Mucosa of rectum (tissue), 2 donors: ENCODE data around the gene GBF1.

ENCODE experiments used
- H3K27ac ChIP-seq, 2 donors: one replicate each; pipeline ENCODE4 v1.7.0; 2013; ENCODE audit warnings: inconsistent platforms in 2 of 2, low read depth in 2 of 2, low read length in 2 of 2
- H3K27me3 ChIP-seq, 2 donors: one replicate each; pipeline ENCODE4 v1.7.0; 2013; ENCODE audit warnings: low read length in 2 of 2; ENCODE audit not compliant: control insufficient read depth in 2 of 2, insufficient read depth in 2 of 2
- H3K36me3 ChIP-seq, 2 donors: one replicate each; pipeline ENCODE4 v1.7.0; 2013; ENCODE audit warnings: low read length in 2 of 2; ENCODE audit not compliant: control insufficient read depth in 2 of 2, insufficient read depth in 2 of 2
- H3K4me1 ChIP-seq, 2 donors: one replicate each; pipeline ENCODE4 v1.7.0; 2013; ENCODE audit warnings: low read length in 2 of 2, mild to moderate bottlenecking in 1 of 2; ENCODE audit not compliant: control insufficient read depth in 2 of 2, insufficient read depth in 2 of 2
- H3K4me3 ChIP-seq, 2 donors: one replicate each; pipeline ENCODE4 v1.7.0; 2013; ENCODE audit warnings: low read length in 2 of 2
- H3K9ac ChIP-seq, 2 donors: one replicate each; pipeline ENCODE4 v1.7.0; 2013; ENCODE audit warnings: low read length in 2 of 2, low read depth in 1 of 2, mild to moderate bottlenecking in 1 of 2
- H3K9me3 ChIP-seq, 2 donors: one replicate each; pipeline ENCODE4 v1.7.0; 2013; ENCODE audit warnings: low read length in 2 of 2; ENCODE audit not compliant: control insufficient read depth in 2 of 2
- donor health status: healthy.
- donor health status: Normal muscosa, but diverticular disease.

Gene GBF1

DNA sequence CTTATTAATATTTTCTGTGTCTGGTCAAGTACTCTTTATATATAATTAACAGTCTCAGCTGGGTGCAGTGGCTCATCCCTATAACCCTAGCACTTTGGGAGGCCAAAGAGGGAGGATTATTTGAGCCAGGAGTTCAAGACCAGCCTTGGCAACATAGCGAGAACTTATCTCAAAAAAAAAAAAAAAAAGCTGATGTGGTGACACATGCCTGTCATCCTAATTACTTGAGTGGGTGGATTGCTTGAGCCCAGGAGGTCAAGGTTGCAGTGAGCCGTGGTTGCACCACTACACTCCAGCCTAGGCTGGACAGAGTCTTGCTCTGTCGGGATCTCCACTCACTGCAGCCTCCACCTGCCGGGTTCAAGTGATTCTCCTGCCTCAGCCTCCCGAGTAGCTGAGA is 26.0 kb upstream of the GBF1 start:
- Histone ChIP-seq H3K9me3 (no peaks in the 10 kb centered on the region), H3K36me3 (no peaks in the 10 kb centered on the region), H3K4me3 (no peak overlapping the region), H3K4me1 (no peaks in the 10 kb centered on the region), H3K27me3 (peaks cover 0 to 4% of the 10 kb centered on the region in 2 donors), H3K9ac (no peak overlapping the region), H3K27ac (no peak overlapping the region)

DNA sequence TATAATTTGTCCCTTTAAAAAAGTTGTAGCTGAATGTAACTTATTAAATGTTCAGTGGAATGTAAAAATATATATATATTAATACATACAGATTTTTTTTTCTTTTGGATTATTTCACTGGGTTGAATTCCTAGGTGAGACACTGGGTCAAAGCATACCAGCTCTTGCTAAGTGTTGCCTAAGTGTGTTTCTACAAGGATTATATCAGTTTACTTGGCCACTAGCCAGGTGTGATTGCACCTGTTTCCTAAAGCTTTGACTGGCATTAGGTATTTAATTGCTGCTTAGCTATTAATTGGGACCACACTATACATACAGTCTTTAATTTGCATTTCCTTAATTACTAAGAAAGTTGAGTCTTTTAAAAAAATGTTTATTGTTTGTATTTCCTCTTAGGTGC is 24.7 kb upstream of the GBF1 start:
- peaks cover under 1 to 2% of the 10 kb centered on the region in 2 donors for H3K4me1 ChIP-seq
- no peaks in the 10 kb centered on the region for H3K36me3 ChIP-seq
- no peak overlapping the region for H3K27ac ChIP-seq
- H3K9me3 ChIP-seq: no peaks in the 10 kb centered on the region
- peaks cover 0 to 4% of the 10 kb centered on the region in 2 donors for H3K27me3 ChIP-seq
- H3K9ac ChIP-seq: no peak overlapping the region
- H3K4me3 ChIP-seq: no peak overlapping the region

- no peak overlapping the region for H3K27ac ChIP-seq
- H3K36me3 ChIP-seq: no peaks in the 10 kb centered on the region
- no peak overlapping the region for H3K9ac ChIP-seq
- no peak overlapping the region for H3K4me3 ChIP-seq
- no peaks in the 10 kb centered on the region for H3K9me3 ChIP-seq
- peaks cover 8 to 11% of the 10 kb centered on the region in 2 donors for H3K4me1 ChIP-seq
- peaks cover 0 to 7% of the 10 kb centered on the region in 2 donors for H3K27me3 ChIP-seq
These were observed 22.5 kb upstream of the GBF1 start for GRCh38 chr10:102222797-102223196.

DNA sequence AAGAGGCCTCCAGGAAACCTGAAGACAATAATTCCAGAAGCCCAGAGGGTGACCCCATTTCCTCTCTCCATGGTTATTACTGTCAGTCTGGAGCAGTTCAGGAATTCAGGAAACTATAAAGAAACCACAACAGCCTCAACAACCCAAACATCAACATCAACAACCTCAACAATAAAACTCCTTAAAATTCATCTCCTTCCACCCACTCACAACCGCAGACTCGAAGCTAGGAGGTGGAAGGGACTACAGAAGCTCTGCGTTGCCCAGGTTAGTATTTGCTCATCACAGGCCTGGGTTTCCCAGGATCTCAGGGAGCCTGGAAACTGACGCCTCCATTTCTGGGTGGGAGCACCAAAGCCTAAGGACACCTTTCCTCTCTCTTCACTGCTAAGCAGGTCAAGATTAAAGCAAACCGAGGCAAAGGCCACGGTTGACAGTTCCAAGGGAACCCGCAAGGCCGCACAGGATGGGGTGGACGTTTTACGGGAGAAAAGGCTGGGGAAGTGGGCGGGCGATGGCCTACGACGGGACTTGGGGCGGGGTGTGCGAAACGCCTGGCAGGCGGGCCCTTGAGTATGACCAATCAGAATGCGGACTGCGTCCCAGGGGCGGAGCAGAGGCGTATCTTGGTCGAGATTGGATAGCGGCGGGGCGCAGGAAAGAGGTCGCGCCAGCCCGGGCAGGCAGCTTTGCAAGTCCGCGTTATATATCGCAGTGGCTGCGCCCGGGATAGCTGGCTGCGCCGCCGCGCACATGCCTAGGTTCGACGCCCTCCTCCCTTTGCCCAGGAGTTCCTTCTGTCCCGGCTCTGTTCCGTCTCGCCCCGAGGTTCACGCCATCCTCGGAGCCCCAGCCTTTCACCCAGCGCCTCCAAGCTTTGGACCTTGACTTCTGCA is 19.4 kb upstream of the GBF1 start, which contains the start of gene ELOVL3:
TSS of gene ELOVL3 (plus strand) at position 654 of the 896 bp plus-strand sequence. CDS start 250 bp downstream, outside the sequence.
- Histone ChIP-seq H3K36me3 (no peaks in the 10 kb centered on the region), H3K4me1 (peaks cover 18 to 22% of the 10 kb centered on the region in 2 donors), H3K27me3 (peaks cover 12 to 18% of the 10 kb centered on the region in 2 donors), H3K9ac (peak within 1 kb of the TSS; percentile 21 to 42), H3K9me3 (no peaks in the 10 kb centered on the region), H3K4me3 (peak within 1 kb of the TSS; percentile 61 to 74), H3K27ac (peak within 1 kb of the TSS; percentile 41 to 62)

DNA sequence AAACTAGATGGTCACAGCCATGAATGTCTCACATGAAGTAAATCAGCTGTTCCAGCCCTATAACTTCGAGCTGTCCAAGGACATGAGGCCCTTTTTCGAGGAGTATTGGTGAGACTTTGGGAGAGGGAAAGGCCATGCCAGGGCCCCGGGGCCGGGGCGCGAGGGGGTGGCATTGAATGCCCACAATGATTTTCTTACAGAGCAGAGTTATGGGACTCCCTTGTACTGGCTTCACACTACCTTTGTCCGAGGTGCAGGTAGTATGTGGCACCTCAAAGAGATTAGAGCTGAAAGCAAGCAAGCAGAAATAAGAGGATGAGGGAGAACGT is 18.8 kb upstream of the GBF1 start:
- Histone ChIP-seq H3K4me1 (peaks cover 23 to 25% of the 10 kb centered on the region in 2 donors), H3K9me3 (no peaks in the 10 kb centered on the region), H3K4me3 (peak overlapping the region; percentile 61 to 74), H3K9ac (no peak overlapping the region), H3K36me3 (no peaks in the 10 kb centered on the region), H3K27ac (no peak overlapping the region), H3K27me3 (peaks cover 13 to 18% of the 10 kb centered on the region in 2 donors)

DNA sequence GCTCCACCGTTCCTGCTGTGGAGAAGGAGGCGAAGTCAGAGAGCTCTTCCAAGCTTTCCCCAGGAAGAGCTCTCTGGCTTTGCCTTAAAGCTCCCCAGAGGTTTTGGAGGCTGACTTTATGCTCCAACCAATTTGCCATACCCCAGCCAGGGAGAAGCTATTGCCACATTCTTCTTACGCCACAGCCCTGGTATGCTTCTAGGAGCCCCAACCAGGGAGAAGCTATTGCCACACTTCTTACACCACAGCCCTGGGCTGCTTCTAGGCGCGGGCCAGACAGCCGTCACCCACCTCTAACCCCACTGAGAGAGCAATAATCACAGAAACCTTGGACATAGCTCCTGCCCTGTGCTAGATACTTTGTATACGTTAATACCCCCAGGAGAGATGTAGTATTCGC is 18.3 kb upstream of the GBF1 start:
- H3K9ac ChIP-seq: no peak overlapping the region
- H3K27me3 ChIP-seq: peaks cover 16 to 20% of the 10 kb centered on the region in 2 donors
- H3K27ac ChIP-seq: no peak overlapping the region
- no peaks in the 10 kb centered on the region for H3K36me3 ChIP-seq
- H3K4me1 ChIP-seq: peaks cover 25 to 30% of the 10 kb centered on the region in 2 donors
- H3K9me3 ChIP-seq: no peaks in the 10 kb centered on the region
- no peak overlapping the region for H3K4me3 ChIP-seq

GRCh38 chr10:102229810-102230263 is 15.5 kb upstream of the GBF1 start:
- H3K36me3 ChIP-seq: no peaks in the 10 kb centered on the region
- no peak overlapping the region for H3K27ac ChIP-seq
- peak overlapping the region; percentile 56 to 62 for H3K4me3 ChIP-seq
- peaks cover 22 to 31% of the 10 kb centered on the region in 2 donors for H3K27me3 ChIP-seq
- no peaks in the 10 kb centered on the region for H3K9me3 ChIP-seq
- H3K4me1 ChIP-seq: peaks cover 25 to 30% of the 10 kb centered on the region in 2 donors
- H3K9ac ChIP-seq: no peak overlapping the region

GRCh38 chr10:102230264-102230860 is 15.0 kb upstream of the GBF1 start:
- H3K27ac ChIP-seq: no peak overlapping the region
- H3K9me3 ChIP-seq: no peaks in the 10 kb centered on the region
- H3K27me3 ChIP-seq: peaks cover 22 to 32% of the 10 kb centered on the region in 2 donors
- peak overlapping the region; percentile 56 to 62 for H3K4me3 ChIP-seq
- peak overlapping the region in 1 of 2 donors; percentile 37 for H3K9ac ChIP-seq
- peaks cover 25 to 30% of the 10 kb centered on the region in 2 donors for H3K4me1 ChIP-seq
- H3K36me3 ChIP-seq: no peaks in the 10 kb centered on the region

DNA sequence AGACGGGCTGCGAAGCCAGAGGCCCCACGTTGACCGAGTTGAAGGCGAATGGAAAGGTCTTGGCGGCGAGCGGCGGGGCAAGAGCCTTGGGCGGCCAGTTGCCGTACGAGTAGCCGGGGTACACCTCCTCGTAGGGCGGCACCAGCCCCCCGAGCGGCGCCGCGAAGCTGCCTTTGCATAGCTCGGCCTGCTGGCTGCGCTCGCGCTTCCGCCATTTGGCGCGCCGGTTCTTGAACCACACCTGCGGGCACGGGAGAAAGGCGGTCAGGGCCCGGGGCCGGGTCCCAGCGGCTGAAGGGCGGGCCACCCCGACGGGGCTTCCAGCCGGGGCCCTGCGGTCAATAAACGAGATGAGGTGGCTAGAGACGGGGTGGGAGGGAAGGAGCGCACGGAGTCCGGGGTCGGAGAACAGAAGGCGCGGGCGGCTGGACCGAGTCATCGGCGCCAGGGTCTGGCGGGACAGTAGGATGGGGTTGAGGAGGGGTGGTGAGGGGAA is 14.4 kb upstream of the GBF1 start:
- H3K9ac ChIP-seq: peak overlapping the region in 1 of 2 donors; percentile 37
- H3K9me3 ChIP-seq: no peaks in the 10 kb centered on the region
- H3K27me3 ChIP-seq: peaks cover 22 to 32% of the 10 kb centered on the region in 2 donors
- peaks cover 24 to 27% of the 10 kb centered on the region in 2 donors for H3K4me1 ChIP-seq
- H3K27ac ChIP-seq: no peak overlapping the region
- H3K36me3 ChIP-seq: no peaks in the 10 kb centered on the region
- H3K4me3 ChIP-seq: peak overlapping the region; percentile 56 to 62
